Ovary (tissue), 3 donors: ENCODE data around the gene CD53.

Experiments used
- POLR2A ChIP-seq: fragments of 450-650 bp; IDR thresholded peaks from one replicate; pipeline ENCODE4 v1.6.1; 2017; ENCODE audit warnings: antibody characterized with exemption, mild to moderate bottlenecking, moderate library complexity
- TF ChIP-seq, protein P1 (sequence below), 3 donors: fragments of 450-650 bp in 2 of 3; fragments of 200-600 bp in 1 of 3; IDR thresholded peaks; one replicate each; pipeline versions ENCODE4 v1.5.1 to v1.8.0; 2016 to 2022; ENCODE audit warnings: antibody characterized with exemption in 3 of 3, mild to moderate bottlenecking in 1 of 3
- donor health status: DM: no; HTN: no; CAD: no.

DNA sequence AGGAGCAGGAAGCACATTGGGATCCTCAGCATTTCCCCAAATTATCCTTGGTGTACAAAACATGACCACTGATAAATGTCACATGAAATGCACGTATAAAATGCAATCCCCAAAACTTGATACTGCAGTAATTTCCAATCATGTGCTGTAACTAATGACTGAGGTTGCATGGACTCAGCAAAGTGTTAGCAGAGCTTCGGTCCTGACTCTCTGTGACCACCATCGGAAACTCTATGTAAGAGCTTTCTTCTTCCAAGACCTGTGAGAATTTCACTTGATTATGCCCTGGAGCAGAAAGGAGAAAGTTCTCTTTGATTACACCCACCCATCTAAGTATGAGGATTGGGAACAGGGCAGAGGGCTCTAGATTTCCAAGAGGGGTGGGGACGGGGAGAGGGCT lies 908 bp downstream of the CD53 start:
- TF ChIP-seq POLR2A, result no peak
- TF ChIP-seq, protein P1, sequence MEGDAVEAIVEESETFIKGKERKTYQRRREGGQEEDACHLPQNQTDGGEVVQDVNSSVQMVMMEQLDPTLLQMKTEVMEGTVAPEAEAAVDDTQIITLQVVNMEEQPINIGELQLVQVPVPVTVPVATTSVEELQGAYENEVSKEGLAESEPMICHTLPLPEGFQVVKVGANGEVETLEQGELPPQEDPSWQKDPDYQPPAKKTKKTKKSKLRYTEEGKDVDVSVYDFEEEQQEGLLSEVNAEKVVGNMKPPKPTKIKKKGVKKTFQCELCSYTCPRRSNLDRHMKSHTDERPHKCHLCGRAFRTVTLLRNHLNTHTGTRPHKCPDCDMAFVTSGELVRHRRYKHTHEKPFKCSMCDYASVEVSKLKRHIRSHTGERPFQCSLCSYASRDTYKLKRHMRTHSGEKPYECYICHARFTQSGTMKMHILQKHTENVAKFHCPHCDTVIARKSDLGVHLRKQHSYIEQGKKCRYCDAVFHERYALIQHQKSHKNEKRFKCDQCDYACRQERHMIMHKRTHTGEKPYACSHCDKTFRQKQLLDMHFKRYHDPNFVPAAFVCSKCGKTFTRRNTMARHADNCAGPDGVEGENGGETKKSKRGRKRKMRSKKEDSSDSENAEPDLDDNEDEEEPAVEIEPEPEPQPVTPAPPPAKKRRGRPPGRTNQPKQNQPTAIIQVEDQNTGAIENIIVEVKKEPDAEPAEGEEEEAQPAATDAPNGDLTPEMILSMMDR (IDR thresholded peaks at IDR 0.05), result no peak
